HG03571 (cell line): ENCODE results near the gene OSBPL10.
"Not testable (repeated sequence)": the region's sequence is repeated elsewhere in the genome, so short reads cannot be mapped to it uniquely, and the experiment has no call there.

Experiments
- ATAC-seq: cut with Tn5 transposase; IDR thresholded peaks from one replicate; pipeline ENCODE4 v1.9.1; 2021; ENCODE audit not compliant: unreplicated experiment

The OSBPL10 gene

GRCh38 chr3:31862666-31863279 lies 118.3 kb downstream of the OSBPL10 start:
- ATAC-seq = no peak

DNA sequence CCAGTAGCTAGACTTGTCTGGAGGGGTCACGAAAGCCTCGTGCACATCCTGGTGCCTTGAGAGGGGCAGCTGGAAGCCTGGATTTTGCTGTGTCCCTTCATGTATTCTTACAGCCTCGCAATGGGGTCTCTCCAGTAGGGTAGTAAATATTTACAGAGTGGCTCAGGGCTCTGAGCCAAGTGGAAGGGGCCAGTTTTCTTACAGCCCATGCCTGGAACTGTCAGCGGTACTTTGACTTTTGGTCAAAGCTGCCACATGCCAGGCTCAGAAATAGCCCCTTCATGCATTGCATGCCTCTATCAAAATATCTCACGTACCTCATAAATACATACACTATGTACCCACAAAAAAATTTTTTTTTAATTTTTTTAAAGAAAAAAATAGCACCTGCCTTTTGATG lies 119.2 kb downstream of the OSBPL10 start:
- ATAC-seq = no peak

- not testable (repeated sequence) for ATAC-seq
Observed at GRCh38 chr3:31860642-31861041, 120.4 kb downstream of the OSBPL10 start.

DNA sequence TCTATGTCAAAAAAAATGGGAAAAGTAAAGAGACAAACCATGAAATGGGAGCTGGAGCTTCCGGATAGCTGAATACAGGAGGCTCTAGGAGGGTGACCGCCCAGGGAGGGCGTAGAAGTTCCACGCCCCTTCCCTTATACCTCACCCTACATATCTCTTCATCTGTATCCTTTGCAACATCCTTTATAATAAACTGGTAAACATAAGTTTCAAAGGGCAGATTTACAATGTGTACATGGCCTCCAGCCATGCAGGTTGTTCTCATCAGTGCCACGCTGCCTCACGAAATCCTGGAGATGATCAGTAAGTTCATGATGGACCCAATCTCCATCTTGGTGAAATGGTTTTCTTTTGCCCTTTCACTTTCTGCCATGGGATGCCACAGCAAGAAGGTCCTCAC lies 121.8 kb downstream of the OSBPL10 start:
- ATAC-seq = no peak

DNA sequence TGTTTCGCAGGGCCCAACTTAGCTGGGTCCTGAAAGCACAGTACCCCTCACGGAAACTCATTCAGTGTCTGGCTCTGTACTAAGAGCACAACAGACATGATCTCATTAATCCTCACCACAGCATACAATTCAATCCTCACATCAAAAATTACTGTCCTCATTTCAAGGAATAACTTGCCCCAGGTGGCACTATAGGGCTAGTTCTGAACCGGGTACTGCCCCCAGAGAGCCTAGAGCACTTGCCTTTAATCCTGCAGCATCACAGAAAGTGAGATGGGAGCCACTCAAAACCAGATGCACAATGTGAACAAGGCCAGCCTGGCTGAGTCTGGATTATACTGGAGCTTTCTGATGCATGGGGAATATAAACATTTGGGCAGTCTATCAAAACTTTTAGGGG lies 122.6 kb downstream of the OSBPL10 start:
- ATAC-seq = no peak

DNA sequence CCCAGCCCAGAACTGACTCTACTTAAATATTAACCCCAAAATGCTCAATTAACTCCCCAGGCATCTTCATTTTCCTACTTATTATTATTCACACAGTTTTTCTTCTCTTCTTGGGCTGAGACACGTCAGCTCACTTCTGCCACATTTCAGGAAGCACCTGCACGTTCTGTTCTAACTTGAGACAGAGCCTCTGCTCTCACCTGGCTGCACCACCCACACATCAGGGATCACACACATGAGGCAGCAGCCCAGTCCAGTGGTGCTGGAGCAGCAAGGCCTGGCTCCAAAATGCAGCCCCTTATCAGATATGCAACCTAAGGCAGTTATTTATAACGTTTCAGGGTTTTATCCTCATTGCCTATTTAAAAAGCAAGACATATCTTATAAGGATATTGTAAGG lies 127.5 kb downstream of the OSBPL10 start:
- ATAC-seq = no peak

DNA sequence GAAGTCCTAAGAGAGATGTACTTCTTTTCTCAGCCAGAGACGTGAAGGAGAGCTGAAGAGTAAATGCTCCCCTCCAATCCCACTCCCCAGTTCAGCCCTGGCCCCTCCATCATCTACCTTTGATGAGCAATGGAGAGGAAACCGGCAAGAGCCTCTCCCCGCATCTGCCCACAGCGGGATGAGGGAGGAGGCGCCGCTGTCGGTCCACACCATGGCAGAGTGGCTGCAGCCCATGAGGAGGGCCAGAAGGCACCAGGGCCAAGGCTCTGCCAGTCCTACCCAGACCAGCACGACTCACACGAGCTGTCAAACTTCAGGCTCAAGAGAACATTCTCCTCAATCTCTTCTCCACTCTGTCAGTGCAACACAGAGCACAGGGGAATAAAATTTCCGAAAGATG lies 129.8 kb downstream of the OSBPL10 start:
- no peak for ATAC-seq

GRCh38 chr3:31848911-31849310 lies 132.2 kb downstream of the OSBPL10 start:
- ATAC-seq = no peak

DNA sequence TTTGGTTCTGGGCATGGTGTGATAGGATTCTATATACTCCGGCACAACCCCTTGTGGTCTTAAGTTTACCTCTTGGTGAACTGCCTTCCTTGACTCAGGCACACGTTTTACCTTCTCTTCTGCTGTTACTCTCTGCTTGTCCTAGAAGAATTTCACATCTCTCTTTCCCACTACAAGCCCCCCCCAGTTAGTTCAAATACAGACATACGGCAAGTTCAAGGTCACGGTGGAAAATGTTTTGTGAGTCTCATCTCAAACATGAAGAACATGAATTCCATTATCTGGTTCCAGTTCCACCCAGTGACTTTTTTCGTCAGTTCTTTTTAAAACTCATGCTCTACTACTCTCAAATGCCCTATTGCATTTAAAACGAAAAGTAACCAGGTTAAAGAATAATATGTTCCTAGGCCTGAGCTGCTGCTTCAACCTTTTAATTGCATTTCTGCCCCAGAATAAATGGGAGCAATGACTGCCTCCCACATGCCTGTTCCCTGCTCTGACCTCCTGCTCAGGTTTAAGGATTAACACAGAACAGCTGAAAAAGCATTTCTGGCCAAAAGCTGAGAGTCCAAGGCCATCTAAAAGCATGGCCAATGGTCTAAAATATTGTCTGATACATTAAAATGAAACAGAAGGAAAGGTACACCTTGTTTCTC lies 132.8 kb downstream of the OSBPL10 start:
- ATAC-seq = no peak

- ATAC-seq = no peak
Observed at GRCh38 chr3:31847760-31848159, 133.3 kb downstream of the OSBPL10 start.

DNA sequence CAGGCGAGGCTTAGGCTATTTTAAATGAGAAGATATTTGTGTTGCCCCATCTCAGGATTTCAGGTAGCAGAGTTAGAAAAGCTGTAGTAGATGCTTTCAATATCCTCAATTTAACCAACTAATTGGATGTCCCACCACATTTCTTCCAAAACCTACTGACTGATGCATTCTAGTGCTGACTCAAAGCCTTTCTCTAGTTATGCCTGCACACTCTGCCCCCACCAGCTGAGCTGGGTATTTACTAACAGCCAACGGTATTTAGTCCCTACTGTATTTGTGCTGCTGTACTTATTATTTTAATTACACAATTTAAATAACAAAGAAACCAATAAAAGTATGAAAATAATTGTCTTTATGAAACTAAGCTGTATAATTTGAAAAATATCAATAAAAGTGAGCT lies 139.5 kb downstream of the OSBPL10 start:
- no peak for ATAC-seq

DNA sequence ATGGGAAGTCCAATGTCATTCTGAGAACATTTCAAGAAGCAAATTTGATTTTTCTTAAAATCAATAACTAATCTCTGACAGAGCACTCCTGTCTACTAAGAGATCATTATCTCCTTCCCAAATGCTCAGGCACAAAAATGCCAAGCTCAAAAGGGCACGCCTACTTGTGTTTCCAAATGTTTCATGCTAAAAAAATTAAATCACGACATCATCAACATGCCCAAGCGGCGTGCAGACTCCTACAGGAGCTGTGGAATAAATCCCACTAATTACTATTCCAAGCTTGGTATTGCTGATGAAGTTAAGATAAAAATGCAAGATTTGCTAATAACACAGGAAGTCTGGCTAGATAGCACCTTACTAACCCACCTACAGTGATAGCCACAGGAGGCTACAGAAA lies 140.8 kb downstream of the OSBPL10 start:
- ATAC-seq = no peak

- ATAC-seq = no peak
Observed at GRCh38 chr3:31839144-31839917, 141.7 kb downstream of the OSBPL10 start.

GRCh38 chr3:31836131-31837075 lies 144.7 kb downstream of the OSBPL10 start:
- no peak for ATAC-seq

GRCh38 chr3:31833391-31834190 lies 147.5 kb downstream of the OSBPL10 start:
- no peak for ATAC-seq

- ATAC-seq = no peak
Observed at GRCh38 chr3:31832551-31832950, 148.5 kb downstream of the OSBPL10 start.

- ATAC-seq = no peak
Observed at GRCh38 chr3:31831591-31831990, 149.5 kb downstream of the OSBPL10 start.

DNA sequence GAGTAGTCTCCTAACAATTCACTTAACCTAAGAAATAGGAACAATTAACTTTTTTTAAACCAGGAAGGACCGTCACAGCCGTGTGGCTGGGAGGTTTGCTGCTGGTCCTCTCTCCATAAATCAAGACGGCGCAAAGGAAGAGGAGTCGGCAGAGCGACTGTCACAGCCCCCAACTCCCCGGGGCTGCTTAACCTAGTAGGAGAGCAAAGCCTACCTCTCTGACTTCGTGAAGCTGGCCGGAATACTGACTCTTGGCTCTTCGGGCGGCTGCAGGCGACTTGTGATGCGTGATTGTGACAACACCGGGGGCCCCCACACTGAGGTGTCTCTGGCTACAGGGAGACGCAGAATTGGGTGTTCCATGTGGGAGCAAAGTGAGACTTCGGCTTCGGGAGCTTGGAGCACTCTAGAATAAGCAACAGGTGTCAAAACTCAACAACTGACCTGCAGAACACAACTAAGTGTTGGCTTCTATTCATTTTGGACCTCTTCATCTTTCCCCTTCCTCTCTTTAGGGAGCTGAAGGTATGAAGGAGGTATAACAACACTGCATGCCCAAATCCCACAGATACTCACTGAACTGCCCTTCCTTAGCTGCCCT lies 151.1 kb downstream of the OSBPL10 start:
- ATAC-seq = no peak

GRCh38 chr3:31829010-31829409 lies 152.1 kb downstream of the OSBPL10 start:
- no peak for ATAC-seq

- no peak for ATAC-seq
Observed at GRCh38 chr3:31828007-31828406, 153.1 kb downstream of the OSBPL10 start.
